ENCODE measurements around the gene FOXD4L1.
"Not testable (repeated sequence)": the region's sequence is repeated elsewhere in the genome, so short reads cannot be mapped to it uniquely, and the experiment has no call there.

FOXD4L1 gene

GRCh38 chr2:113521492-113521891, 23.0 kb downstream of the FOXD4L1 start:
- not testable (repeated sequence) for FAIRE-seq; DNase-seq (ENCODE audit: insufficient read length, low spot score)

- not testable (repeated sequence) for FAIRE-seq; DNase-seq (ENCODE audit: insufficient read length, low spot score)
Measured at GRCh38 chr2:113524986-113525385, 26.5 kb downstream of the FOXD4L1 start.

- not testable (repeated sequence) for FAIRE-seq; DNase-seq (ENCODE audit: insufficient read length, low spot score)
Measured at GRCh38 chr2:113527350-113528045, 29.0 kb downstream of the FOXD4L1 start.

- not testable (repeated sequence) for DNase-seq (ENCODE audit: insufficient read length, low spot score)
Measured at GRCh38 chr2:113528126-113528525, 29.7 kb downstream of the FOXD4L1 start.

GRCh38 chr2:113528904-113529303, 30.4 kb downstream of the FOXD4L1 start:
- FAIRE-seq; DNase-seq (ENCODE audit: insufficient read length, low spot score): not testable (repeated sequence)

More at GRCh38 chr2:113528126-113528525, 29.7 kb downstream of the FOXD4L1 start:
- not testable (repeated sequence) for FAIRE-seq

GRCh38 chr2:113532991-113533390, 34.5 kb downstream of the FOXD4L1 start:
- not testable (repeated sequence) for FAIRE-seq; DNase-seq (ENCODE audit: insufficient read length, low spot score)

GRCh38 chr2:113536573-113536972, 38.1 kb downstream of the FOXD4L1 start:
- not testable (repeated sequence) for FAIRE-seq

GRCh38 chr2:113540834-113541203, 42.4 kb downstream of the FOXD4L1 start:
- not testable (repeated sequence) for FAIRE-seq; DNase-seq (ENCODE audit: insufficient read length, low spot score)

More at GRCh38 chr2:113536573-113536972, 38.1 kb downstream of the FOXD4L1 start:
- DNase-seq (ENCODE audit: insufficient read length, low spot score) = not testable (repeated sequence)

- DNase-seq (ENCODE audit: insufficient read length, low spot score); FAIRE-seq: not testable (repeated sequence)
Measured at GRCh38 chr2:113541204-113541975, 42.9 kb downstream of the FOXD4L1 start.

- FAIRE-seq; DNase-seq (ENCODE audit: insufficient read length, low spot score): not testable (repeated sequence)
Measured at GRCh38 chr2:113541976-113542485, 43.6 kb downstream of the FOXD4L1 start.

GRCh38 chr2:113542529-113542928, 44.1 kb downstream of the FOXD4L1 start:
- FAIRE-seq; DNase-seq (ENCODE audit: insufficient read length, low spot score): not testable (repeated sequence)
